ENCODE measurements around the gene GPR55.
A peak's percentile ranks its signal among the peaks of the same experiment; 100 is the strongest.

Gene GPR55

DNA sequence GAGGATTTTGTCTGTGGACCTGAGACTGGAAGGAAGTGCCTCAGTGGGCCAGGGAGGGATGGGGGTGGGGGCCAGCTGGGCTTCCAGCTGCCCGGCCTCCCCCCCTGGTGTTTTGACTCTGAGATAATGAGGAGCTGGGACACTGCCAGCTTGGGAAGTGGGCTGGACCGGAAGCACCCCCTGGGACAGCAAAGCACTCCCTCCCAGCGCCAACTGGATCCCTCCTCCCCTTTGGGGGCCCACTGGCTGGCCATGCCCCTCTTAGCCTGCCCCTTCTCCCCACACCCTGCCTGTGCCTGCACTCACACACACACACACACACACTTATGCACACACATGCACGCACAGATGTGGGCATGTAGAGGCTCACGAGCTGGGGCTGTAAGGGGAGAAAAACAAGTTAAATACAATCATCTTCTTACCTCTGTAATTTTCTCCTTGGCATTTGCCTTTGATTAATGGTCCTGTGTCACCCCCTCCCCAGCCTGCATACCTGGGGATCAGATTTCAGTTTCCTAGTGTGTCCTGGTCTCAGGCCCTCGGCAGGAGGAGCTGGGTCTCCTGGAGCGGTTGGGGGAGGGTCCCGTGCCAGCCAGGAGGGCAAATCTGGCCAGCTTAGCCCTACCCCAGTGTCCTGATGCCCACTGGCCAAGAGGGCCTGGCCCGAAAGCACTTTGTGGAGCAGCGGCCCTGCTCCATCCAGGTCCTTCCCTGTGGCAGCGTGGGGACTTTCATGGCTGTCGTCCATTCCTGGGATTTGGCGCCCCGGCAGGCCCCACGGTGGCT is 56.7 kb downstream of the GPR55 start:
- H3K4me3 ChIP-seq (ENCODE audit: low read depth, low read length), result peak overlapping the region; percentile 56
- peak overlapping the region; percentile 74 for H3K9ac ChIP-seq (ENCODE audit: low read length)
- H3K9me3 ChIP-seq (ENCODE audit: control insufficient read depth, insufficient read depth, low read depth, low read length), result no peaks in the 10 kb centered on the region

DNA sequence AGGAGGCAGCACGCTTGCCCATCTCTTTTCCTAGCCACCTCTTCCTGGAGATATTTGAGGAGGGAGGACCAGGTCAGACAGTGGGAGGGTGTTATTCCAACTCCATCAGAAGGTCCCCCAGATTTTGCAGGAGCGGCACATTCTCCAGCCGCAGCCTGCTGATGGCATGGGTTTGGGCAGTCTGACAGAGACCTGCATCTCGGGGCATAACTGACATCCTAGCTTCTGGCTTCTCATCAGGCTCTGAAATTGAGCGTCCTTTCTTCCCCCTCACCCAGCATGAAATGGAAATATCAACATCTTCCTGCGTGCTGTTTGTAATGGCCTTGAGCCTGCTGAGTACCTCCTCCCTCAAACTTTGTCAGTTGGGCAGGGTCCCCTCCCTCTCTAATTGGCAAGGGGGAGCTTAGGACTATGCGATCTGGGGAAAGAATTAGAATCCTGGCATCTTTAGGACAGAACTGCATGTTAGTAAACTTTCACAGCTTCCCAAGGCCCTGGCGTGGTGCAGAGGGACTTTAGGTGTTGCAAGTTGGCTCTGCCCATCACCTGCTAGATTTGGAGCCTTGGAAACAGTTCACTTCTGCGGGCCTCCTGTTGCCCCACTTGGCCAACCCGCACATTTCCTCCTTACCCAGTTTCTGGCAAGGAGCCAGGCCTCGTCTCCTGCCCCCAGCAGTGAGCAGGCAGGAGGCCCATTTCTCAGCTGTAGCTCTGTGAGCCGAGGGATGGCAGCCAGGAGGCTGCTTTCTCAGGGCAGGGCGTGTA is 58.1 kb downstream of the GPR55 start:
- Histone ChIP-seq H3K27me3 (ENCODE audit: control insufficient read depth, insufficient read depth, low read length) (peaks cover 12% of the 10 kb centered on the region), H3K36me3 (ENCODE audit: control insufficient read depth, insufficient read depth, low read length) (peaks cover 1% of the 10 kb centered on the region; the same call in 1 of the 2 replicates), H3K27ac (ENCODE audit: low read depth, low read length) (peak overlapping the region; percentile 67; the same call in 1 of the 2 replicates), H3K4me1 (ENCODE audit: control insufficient read depth, insufficient read depth, low read length) (peaks cover 74% of the 10 kb centered on the region), H3K4me3 (ENCODE audit: low read depth, low read length) (peak overlapping the region; percentile 84), H3K9me3 (ENCODE audit: control insufficient read depth, insufficient read depth, low read depth, low read length) (no peaks in the 10 kb centered on the region), H3K9ac (ENCODE audit: low read length) (peak overlapping the region; percentile 78)

More for the DNA sequence above, 56.7 kb downstream of the GPR55 start:
- Histone ChIP-seq H3K36me3 (ENCODE audit: control insufficient read depth, insufficient read depth, low read length) (peaks cover 8% of the 10 kb centered on the region), H3K4me1 (ENCODE audit: control insufficient read depth, insufficient read depth, low read length) (peaks cover 75% of the 10 kb centered on the region), H3K27ac (ENCODE audit: low read depth, low read length) (peak overlapping the region; percentile 39; the same call in 1 of the 2 replicates), H3K27me3 (ENCODE audit: control insufficient read depth, insufficient read depth, low read length) (peaks cover 7% of the 10 kb centered on the region)

DNA sequence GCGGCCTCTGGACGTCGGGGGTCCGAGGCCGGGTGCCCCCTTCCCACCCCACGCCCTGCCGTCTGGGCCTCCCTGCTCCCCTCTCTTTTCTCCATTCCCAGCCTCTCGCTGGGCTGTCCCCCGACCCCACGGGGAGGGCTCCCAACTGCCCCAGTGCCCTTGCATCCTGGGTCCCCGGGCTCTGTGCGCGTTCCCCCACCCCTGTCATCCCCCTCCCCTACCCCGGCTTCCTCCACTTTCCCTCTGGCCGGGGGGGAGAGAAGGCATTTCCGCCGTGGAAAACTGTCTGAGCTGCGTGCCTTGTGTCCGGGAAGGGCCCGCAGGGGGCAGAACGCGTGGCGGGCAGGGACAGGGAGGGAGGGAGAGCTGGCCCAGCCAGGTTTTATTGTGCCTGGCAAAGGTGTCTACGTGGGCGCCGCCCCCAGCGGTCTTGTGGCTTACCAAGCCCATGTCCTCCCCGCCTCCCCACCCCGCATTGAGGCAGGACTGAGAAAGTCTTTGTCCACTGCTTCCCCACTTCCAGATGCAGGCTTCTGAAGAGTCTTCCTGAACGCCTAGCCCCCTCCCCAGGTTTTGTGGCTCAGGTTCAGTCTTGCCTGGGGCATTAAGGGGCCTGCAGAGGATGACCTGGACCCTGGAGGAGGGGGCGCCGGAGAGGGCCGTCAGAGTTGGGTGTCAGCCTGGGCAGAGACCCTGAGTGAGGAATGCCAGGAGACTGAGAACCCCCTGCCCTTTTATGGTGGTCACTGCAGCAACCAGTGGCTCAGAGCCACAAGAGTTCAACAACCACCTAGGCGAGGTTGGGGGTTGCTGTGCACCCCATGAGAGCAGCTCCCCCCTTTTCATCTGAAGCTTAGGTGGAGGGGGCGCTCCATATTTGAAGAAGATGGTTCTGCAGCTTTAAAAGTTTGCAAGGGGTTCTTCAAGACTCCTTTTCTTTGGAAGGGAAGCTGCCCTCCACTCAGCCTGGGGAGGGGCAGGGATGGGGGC is 59.0 kb downstream of the GPR55 start:
- H3K4me1 ChIP-seq (ENCODE audit: control insufficient read depth, insufficient read depth, low read length), result peaks cover 74% of the 10 kb centered on the region
- H3K27ac ChIP-seq (ENCODE audit: low read depth, low read length), result peak overlapping the region; percentile 67; the same call in 1 of the 2 replicates
- H3K4me3 ChIP-seq (ENCODE audit: low read depth, low read length), result peak overlapping the region; percentile 84
- peaks cover 12% of the 10 kb centered on the region for H3K27me3 ChIP-seq (ENCODE audit: control insufficient read depth, insufficient read depth, low read length)
- H3K9me3 ChIP-seq (ENCODE audit: control insufficient read depth, insufficient read depth, low read depth, low read length), result no peaks in the 10 kb centered on the region
- no peaks in the 10 kb centered on the region for H3K36me3 ChIP-seq (ENCODE audit: control insufficient read depth, insufficient read depth, low read length)
- H3K9ac ChIP-seq (ENCODE audit: low read length), result peak overlapping the region; percentile 78

DNA sequence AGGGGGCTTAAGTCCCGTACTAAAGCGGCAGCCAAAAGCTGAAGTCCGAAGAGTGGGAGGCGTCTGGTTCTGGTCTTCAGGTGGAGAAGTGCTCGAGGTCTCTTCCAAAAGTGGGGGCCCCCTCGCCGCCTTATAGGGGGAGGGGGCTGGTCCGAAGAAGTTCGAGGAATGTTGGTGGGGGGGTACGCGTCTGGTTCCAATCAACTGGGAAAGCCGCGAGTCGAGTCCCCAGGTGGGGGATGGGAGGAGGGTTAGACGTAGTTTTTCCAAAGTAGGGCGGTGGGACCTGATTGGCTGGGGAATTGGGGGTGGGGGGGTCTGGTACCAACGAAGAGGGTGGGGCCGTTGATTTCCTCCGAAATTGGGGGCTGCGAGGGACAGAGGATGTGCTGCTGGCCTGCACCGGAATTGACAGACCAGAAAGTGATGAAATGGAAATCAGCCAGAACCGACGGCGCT is 59.7 kb downstream of the GPR55 start:
- Histone ChIP-seq H3K4me3 (ENCODE audit: low read depth, low read length) (peak overlapping the region; percentile 84), H3K9me3 (ENCODE audit: control insufficient read depth, insufficient read depth, low read depth, low read length) (no peaks in the 10 kb centered on the region), H3K27ac (ENCODE audit: low read depth, low read length) (peak overlapping the region; percentile 95), H3K36me3 (ENCODE audit: control insufficient read depth, insufficient read depth, low read length) (no peaks in the 10 kb centered on the region), H3K9ac (ENCODE audit: low read length) (peak overlapping the region; percentile 92), H3K4me1 (ENCODE audit: control insufficient read depth, insufficient read depth, low read length) (peaks cover 69% of the 10 kb centered on the region), H3K27me3 (ENCODE audit: control insufficient read depth, insufficient read depth, low read length) (peaks cover 12% of the 10 kb centered on the region)

DNA sequence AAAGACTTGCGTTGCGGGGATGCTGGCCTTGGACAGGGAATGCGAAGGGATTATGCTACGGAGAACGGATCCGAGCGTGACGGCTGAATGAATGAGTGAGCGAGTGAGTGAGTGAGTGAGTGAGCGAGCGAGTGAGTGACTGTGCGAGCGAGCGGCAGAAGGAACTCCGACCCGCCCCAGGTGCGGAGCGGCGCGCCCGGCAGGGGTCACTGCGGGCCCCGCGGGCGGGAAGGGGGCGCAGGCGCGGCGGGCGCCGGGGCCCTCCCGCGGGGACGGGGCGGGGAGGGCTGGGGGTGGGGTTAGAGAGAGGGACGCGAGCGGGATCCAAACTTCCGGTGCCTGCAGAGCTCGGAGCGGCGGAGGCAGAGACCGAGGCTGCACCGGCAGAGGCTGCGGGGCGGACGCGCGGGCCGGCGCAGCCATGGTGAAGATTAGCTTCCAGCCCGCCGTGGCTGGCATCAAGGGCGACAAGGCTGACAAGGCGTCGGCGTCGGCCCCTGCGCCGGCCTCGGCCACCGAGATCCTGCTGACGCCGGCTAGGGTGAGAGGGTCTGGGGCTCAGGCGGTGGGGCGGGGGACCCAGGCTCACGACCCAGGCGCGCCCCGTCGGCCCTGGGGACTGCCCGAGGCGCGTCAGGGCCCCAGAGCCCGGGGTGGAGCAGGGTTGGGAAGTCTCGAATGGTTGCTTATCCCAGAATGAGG is 60.3 kb downstream of the GPR55 start, which contains the start of gene ITM2C:
Gene ITM2C, plus strand, starts transcription at position 338 of the 702 bp plus-strand sequence. Its CDS starts 84 bp downstream, at position 422.
- peak within 1 kb of the TSS; percentile 84 for H3K4me3 ChIP-seq (ENCODE audit: low read depth, low read length)
- H3K4me1 ChIP-seq (ENCODE audit: control insufficient read depth, insufficient read depth, low read length), result peaks cover 63% of the 10 kb centered on the region
- H3K9me3 ChIP-seq (ENCODE audit: control insufficient read depth, insufficient read depth, low read depth, low read length), result no peaks in the 10 kb centered on the region
- peak within 1 kb of the TSS; percentile 92 for H3K9ac ChIP-seq (ENCODE audit: low read length)
- H3K36me3 ChIP-seq (ENCODE audit: control insufficient read depth, insufficient read depth, low read length), result no peaks in the 10 kb centered on the region
- H3K27me3 ChIP-seq (ENCODE audit: control insufficient read depth, insufficient read depth, low read length), result peaks cover 12% of the 10 kb centered on the region
- H3K27ac ChIP-seq (ENCODE audit: low read depth, low read length), result peak within 1 kb of the TSS; percentile 95

DNA sequence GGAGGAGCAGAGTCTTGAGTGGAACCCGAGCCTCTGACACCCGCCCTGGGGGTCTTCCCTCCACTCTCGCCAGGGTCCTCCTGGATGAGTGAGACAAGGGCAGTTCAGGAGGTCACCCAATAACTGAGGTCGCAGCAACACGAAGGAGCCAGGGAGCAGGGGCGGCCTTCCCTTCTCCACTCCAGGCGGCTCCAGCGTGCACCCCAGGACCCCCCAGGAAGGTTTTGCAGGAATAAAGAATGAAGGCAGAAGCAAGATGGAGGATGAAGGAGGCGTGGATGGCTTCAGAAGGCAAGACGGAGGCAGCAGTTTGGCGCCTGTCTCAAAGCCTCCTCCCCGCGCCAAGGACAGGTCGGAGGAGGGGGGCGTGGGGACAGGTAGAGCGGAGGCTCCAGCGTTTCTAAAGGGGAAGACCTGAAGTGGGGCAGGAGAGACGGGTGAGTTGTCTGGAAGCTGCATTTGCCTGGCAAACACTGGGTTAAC is 60.9 kb downstream of the GPR55 start:
- H3K27ac ChIP-seq (ENCODE audit: low read depth, low read length), result no peak overlapping the region
- no peaks in the 10 kb centered on the region for H3K9me3 ChIP-seq (ENCODE audit: control insufficient read depth, insufficient read depth, low read depth, low read length)
- H3K4me1 ChIP-seq (ENCODE audit: control insufficient read depth, insufficient read depth, low read length), result peaks cover 57% of the 10 kb centered on the region
- peaks cover 12% of the 10 kb centered on the region for H3K27me3 ChIP-seq (ENCODE audit: control insufficient read depth, insufficient read depth, low read length)
- no peaks in the 10 kb centered on the region for H3K36me3 ChIP-seq (ENCODE audit: control insufficient read depth, insufficient read depth, low read length)
- H3K9ac ChIP-seq (ENCODE audit: low read length), result peak overlapping the region; percentile 73
- H3K4me3 ChIP-seq (ENCODE audit: low read depth, low read length), result peak overlapping the region; percentile 84

DNA sequence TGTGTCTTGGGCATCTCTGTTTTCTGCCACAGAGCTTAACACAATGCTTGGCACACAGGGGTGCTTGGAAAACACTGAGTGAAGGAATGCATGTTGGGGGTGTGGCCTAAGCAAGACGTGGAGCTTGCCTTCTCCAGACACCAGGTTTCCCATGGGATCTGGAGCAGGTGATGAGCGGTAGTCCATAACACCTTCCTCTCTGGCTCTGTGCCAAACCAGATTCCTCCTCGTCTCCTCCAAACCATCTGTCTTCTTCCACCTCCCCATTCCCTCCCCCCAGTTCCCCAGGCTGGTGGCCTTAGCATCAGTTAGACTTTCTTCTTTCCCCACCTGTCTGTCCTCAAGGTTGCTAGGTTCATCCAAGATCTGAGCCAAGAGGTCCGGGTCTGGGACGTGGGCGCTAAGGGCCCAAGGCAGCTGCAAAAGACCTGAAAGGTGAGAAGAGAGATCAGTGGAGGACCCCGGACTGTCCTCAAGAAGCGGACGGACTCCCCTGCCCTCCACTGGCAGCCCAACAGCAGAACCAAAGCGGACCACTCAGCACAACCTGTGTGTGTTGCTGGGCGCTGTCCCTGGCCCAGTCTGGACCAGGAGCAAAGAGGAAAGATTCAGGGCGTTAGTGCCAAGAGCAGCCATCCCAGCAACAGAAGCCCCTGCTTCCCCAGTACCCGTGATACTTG is 61.5 kb downstream of the GPR55 start:
- H3K4me3 ChIP-seq (ENCODE audit: low read depth, low read length), result peak overlapping the region; percentile 84
- H3K36me3 ChIP-seq (ENCODE audit: control insufficient read depth, insufficient read depth, low read length), result no peaks in the 10 kb centered on the region
- no peak overlapping the region for H3K27ac ChIP-seq (ENCODE audit: low read depth, low read length)
- H3K9ac ChIP-seq (ENCODE audit: low read length), result peak overlapping the region; percentile 73
- peaks cover 51% of the 10 kb centered on the region for H3K4me1 ChIP-seq (ENCODE audit: control insufficient read depth, insufficient read depth, low read length)
- H3K27me3 ChIP-seq (ENCODE audit: control insufficient read depth, insufficient read depth, low read length), result peaks cover 12% of the 10 kb centered on the region
- no peaks in the 10 kb centered on the region for H3K9me3 ChIP-seq (ENCODE audit: control insufficient read depth, insufficient read depth, low read depth, low read length)

DNA sequence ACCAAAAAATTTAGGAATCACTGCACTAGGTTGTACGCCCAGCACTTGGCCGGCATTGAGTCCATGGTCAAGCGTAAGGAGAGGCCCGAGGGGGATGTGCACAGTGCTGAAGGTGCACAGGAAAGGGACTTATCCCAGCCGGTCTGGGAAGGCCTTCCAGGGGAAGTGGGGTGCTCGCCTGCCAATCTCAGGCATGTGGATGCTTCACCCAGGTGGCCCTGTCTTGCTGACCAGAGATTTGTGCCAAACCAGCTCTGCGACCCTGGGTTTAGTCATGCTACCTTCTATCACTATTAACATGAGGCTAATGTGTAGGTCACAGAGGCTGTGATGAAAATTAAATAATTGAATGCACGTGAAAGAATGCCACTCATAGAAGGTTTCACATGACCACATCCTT is 62.0 kb downstream of the GPR55 start:
- H3K36me3 ChIP-seq (ENCODE audit: control insufficient read depth, insufficient read depth, low read length), result no peaks in the 10 kb centered on the region
- peaks cover 12% of the 10 kb centered on the region for H3K27me3 ChIP-seq (ENCODE audit: control insufficient read depth, insufficient read depth, low read length)
- H3K9ac ChIP-seq (ENCODE audit: low read length), result no peak overlapping the region
- H3K9me3 ChIP-seq (ENCODE audit: control insufficient read depth, insufficient read depth, low read depth, low read length), result no peaks in the 10 kb centered on the region
- H3K4me3 ChIP-seq (ENCODE audit: low read depth, low read length), result no peak overlapping the region
- no peak overlapping the region for H3K27ac ChIP-seq (ENCODE audit: low read depth, low read length)
- peaks cover 46% of the 10 kb centered on the region for H3K4me1 ChIP-seq (ENCODE audit: control insufficient read depth, insufficient read depth, low read length)

DNA sequence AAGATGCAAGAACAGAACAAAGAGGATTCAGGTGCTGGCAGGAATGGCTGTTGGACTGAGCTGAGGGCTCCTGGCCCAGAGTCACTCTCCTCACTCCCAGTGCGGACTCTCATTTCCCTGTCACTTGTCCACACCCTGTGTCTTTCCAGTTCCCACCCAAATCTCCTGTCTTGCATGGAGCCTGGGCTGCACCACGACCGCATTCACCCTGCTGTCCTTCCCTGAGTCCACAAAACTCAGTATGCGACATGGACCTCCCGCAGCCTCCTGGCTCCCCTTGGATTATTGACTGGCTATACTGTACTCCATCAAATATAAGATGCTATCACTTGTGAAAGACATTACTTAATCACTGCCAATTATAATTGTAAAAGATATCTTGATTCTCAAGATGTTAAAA is 62.8 kb downstream of the GPR55 start:
- Histone ChIP-seq H3K27ac (ENCODE audit: low read depth, low read length) (no peak overlapping the region), H3K9ac (ENCODE audit: low read length) (no peak overlapping the region), H3K4me1 (ENCODE audit: control insufficient read depth, insufficient read depth, low read length) (peaks cover 39% of the 10 kb centered on the region), H3K4me3 (ENCODE audit: low read depth, low read length) (no peak overlapping the region), H3K27me3 (ENCODE audit: control insufficient read depth, insufficient read depth, low read length) (peaks cover 12% of the 10 kb centered on the region), H3K9me3 (ENCODE audit: control insufficient read depth, insufficient read depth, low read depth, low read length) (no peaks in the 10 kb centered on the region), H3K36me3 (ENCODE audit: control insufficient read depth, insufficient read depth, low read length) (no peaks in the 10 kb centered on the region)
